ENCODE measurements around the gene PRAMEF17.

DNA sequence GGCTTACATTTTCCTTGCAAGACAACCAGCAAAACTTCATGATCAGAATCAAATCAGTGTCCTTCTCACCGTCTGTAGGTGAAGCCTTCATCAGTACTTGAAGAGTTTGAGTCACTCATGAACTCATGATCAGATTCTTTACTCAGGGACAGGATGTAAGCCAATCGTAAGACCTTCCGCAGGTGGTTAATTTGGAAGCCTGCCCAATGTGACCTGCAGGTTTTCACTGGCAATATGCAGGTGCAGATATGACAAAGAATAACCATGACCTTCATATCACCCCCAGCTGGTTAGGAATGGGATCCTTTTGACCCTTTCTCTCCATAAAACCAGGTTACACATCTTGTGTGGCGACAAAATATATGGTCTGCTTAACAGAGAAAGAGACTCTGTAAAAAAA is 18.4 kb downstream of the PRAMEF17 start:
- TF ChIP-seq, protein P1, sequence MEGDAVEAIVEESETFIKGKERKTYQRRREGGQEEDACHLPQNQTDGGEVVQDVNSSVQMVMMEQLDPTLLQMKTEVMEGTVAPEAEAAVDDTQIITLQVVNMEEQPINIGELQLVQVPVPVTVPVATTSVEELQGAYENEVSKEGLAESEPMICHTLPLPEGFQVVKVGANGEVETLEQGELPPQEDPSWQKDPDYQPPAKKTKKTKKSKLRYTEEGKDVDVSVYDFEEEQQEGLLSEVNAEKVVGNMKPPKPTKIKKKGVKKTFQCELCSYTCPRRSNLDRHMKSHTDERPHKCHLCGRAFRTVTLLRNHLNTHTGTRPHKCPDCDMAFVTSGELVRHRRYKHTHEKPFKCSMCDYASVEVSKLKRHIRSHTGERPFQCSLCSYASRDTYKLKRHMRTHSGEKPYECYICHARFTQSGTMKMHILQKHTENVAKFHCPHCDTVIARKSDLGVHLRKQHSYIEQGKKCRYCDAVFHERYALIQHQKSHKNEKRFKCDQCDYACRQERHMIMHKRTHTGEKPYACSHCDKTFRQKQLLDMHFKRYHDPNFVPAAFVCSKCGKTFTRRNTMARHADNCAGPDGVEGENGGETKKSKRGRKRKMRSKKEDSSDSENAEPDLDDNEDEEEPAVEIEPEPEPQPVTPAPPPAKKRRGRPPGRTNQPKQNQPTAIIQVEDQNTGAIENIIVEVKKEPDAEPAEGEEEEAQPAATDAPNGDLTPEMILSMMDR (IDR thresholded peaks at IDR 0.05): no peak
- TF ChIP-seq POLR2A (IDR thresholded peaks at IDR 0.05): no peak
